ENCODE data around the gene SPATA9. TPM values are rescaled to one million over a fixed set of nuclear protein-coding genes. Genes with fewer than 3 reads are reported as not detected.
A peak's percentile ranks its signal among the peaks of the same experiment; 100 is the strongest.

The SPATA9 gene
- not detected for polyA plus RNA-seq (2013, experiment 1 of 2)
- not detected for polyA plus RNA-seq (2013, experiment 2 of 2)

- Histone ChIP-seq H3K36me3 (ENCODE audit: control insufficient read depth, insufficient read depth, low read length) (no peaks in the 10 kb centered on the region), H3K4me3 (ENCODE audit: low read length) (no peak within 1 kb of the TSS), H2AK5ac (ENCODE audit: low read length) (no peak within 1 kb of the TSS), H3K9ac (ENCODE audit: low read length) (no peak within 1 kb of the TSS), H3K18ac (ENCODE audit: low read length) (no peak within 1 kb of the TSS), H4K8ac (ENCODE audit: low read depth, low read length) (no peak within 1 kb of the TSS), H3K27ac (ENCODE audit: low read depth, low read length) (no peak within 1 kb of the TSS), H3K4me1 (ENCODE audit: control insufficient read depth, low read depth, low read length) (peaks cover 12% of the 10 kb centered on the region), H3K4me2 (ENCODE audit: low read length) (no peak within 1 kb of the TSS), H3K27me3 (ENCODE audit: insufficient read depth, low read length, poor library complexity) (no peaks in the 10 kb centered on the region), H4K5ac (ENCODE audit: low read length) (no peak within 1 kb of the TSS), H3K4ac (ENCODE audit: low read depth, low read length) (peak within 1 kb of the TSS; percentile 20), H3K23ac (ENCODE audit: low read length) (no peak within 1 kb of the TSS), H2BK15ac (replicated peaks; ENCODE audit: low read depth) (peak within 1 kb of the TSS; percentile 21), H3K79me2 (ENCODE audit: control insufficient read depth, insufficient read depth, low read length) (no peaks in the 10 kb centered on the region), H2BK120ac (ENCODE audit: low read depth, low read length) (no peak within 1 kb of the TSS), H2BK5ac (ENCODE audit: low read length) (no peak within 1 kb of the TSS), H3K56ac (ENCODE audit: low read length) (no peak within 1 kb of the TSS), H3K79me1 (ENCODE audit: low read length) (no peaks in the 10 kb centered on the region)
- no CpG with 5 or more reads among the region's 1 CpG for WGBS (ENCODE audit: extremely low coverage, insufficient coverage, low lambda C conversion rate)
- DNase-seq = no peak
Measured at GRCh38 chr5:95682891-95683290, at the start of gene SPATA9. Gene SPATA9 (minus strand): TSS chr5:95682991. CDS start chr5:95682854, 137 bp downstream.

- H2AK5ac ChIP-seq (ENCODE audit: low read length) = peak overlapping the region; percentile 27
- no peak overlapping the region for H2BK15ac ChIP-seq (replicated peaks; ENCODE audit: low read depth)
- peak overlapping the region; percentile 95 for H3K56ac ChIP-seq (ENCODE audit: low read length)
- peak overlapping the region; percentile 95 for H3K23ac ChIP-seq (ENCODE audit: low read length)
- H3K4me3 ChIP-seq (ENCODE audit: low read length) = peak overlapping the region; percentile 95
- H3K36me3 ChIP-seq (ENCODE audit: control insufficient read depth, insufficient read depth, low read length) = peaks cover 3% of the 10 kb centered on the region
- H3K4me1 ChIP-seq (ENCODE audit: control insufficient read depth, low read depth, low read length) = peaks cover 11% of the 10 kb centered on the region
- peak; percentile 73 for DNase-seq
- H3K9ac ChIP-seq (ENCODE audit: low read length) = peak overlapping the region; percentile 87
- no peak overlapping the region for H2BK120ac ChIP-seq (ENCODE audit: low read depth, low read length)
- H3K27ac ChIP-seq (ENCODE audit: low read depth, low read length) = peak overlapping the region; percentile 97
- no peaks in the 10 kb centered on the region for H3K27me3 ChIP-seq (ENCODE audit: insufficient read depth, low read length, poor library complexity)
- peaks cover 12% of the 10 kb centered on the region for H3K79me1 ChIP-seq (ENCODE audit: low read length)
- H4K8ac ChIP-seq (ENCODE audit: low read depth, low read length) = no peak overlapping the region
- H2BK5ac ChIP-seq (ENCODE audit: low read length) = peak overlapping the region; percentile 47
- peaks cover 25% of the 10 kb centered on the region for H3K79me2 ChIP-seq (ENCODE audit: control insufficient read depth, insufficient read depth, low read length)
- no CpG with 5 or more reads among the region's 64 CpGs for WGBS (ENCODE audit: extremely low coverage, insufficient coverage, low lambda C conversion rate)
- no peak overlapping the region for H4K5ac ChIP-seq (ENCODE audit: low read length)
- peak overlapping the region; percentile 89 for H3K4ac ChIP-seq (ENCODE audit: low read depth, low read length)
- peak overlapping the region; percentile 76 for H3K4me2 ChIP-seq (ENCODE audit: low read length)
- H3K18ac ChIP-seq (ENCODE audit: low read length) = peak overlapping the region; percentile 86
Measured at GRCh38 chr5:95731571-95732554, 49.1 kb upstream of the SPATA9 start.

GRCh38 chr5:95730730-95731570 lies 48.2 kb upstream of the SPATA9 start, which contains the start of gene RHOBTB3:
Gene RHOBTB3 (plus strand): TSS chr5:95731336. CDS start chr5:95731683, 347 bp downstream.
- Histone ChIP-seq H3K23ac (ENCODE audit: low read length) (peak within 1 kb of the TSS; percentile 95), H3K4me2 (ENCODE audit: low read length) (peak within 1 kb of the TSS; percentile 76), H3K79me2 (ENCODE audit: control insufficient read depth, insufficient read depth, low read length) (peaks cover 25% of the 10 kb centered on the region), H3K4me1 (ENCODE audit: control insufficient read depth, low read depth, low read length) (peaks cover 14% of the 10 kb centered on the region), H3K79me1 (ENCODE audit: low read length) (peaks cover 12% of the 10 kb centered on the region), H4K5ac (ENCODE audit: low read length) (no peak within 1 kb of the TSS), H3K9ac (ENCODE audit: low read length) (peak within 1 kb of the TSS; percentile 87), H3K56ac (ENCODE audit: low read length) (peak within 1 kb of the TSS; percentile 95), H2BK15ac (replicated peaks; ENCODE audit: low read depth) (no peak within 1 kb of the TSS), H2BK120ac (ENCODE audit: low read depth, low read length) (no peak within 1 kb of the TSS), H3K27ac (ENCODE audit: low read depth, low read length) (peak within 1 kb of the TSS; percentile 97), H2AK5ac (ENCODE audit: low read length) (peak within 1 kb of the TSS; percentile 27), H2BK5ac (ENCODE audit: low read length) (peak within 1 kb of the TSS; percentile 47), H3K27me3 (ENCODE audit: insufficient read depth, low read length, poor library complexity) (no peaks in the 10 kb centered on the region), H3K4me3 (ENCODE audit: low read length) (peak within 1 kb of the TSS; percentile 95), H3K4ac (ENCODE audit: low read depth, low read length) (peak within 1 kb of the TSS; percentile 89), H3K18ac (ENCODE audit: low read length) (peak within 1 kb of the TSS; percentile 86), H4K8ac (ENCODE audit: low read depth, low read length) (no peak within 1 kb of the TSS), H3K36me3 (ENCODE audit: control insufficient read depth, insufficient read depth, low read length) (peaks cover 3% of the 10 kb centered on the region)
- DNase-seq = peak; percentile 97
- WGBS (ENCODE audit: extremely low coverage, insufficient coverage, low lambda C conversion rate) = no CpG with 5 or more reads among the region's 78 CpGs

GRCh38 chr5:95730011-95730700 lies 47.4 kb upstream of the SPATA9 start:
- Histone ChIP-seq H3K27ac (ENCODE audit: low read depth, low read length) (peak overlapping the region; percentile 97), H3K56ac (ENCODE audit: low read length) (peak overlapping the region; percentile 95), H3K27me3 (ENCODE audit: insufficient read depth, low read length, poor library complexity) (no peaks in the 10 kb centered on the region), H3K4me3 (ENCODE audit: low read length) (no peak overlapping the region), H3K4me2 (ENCODE audit: low read length) (peak overlapping the region; percentile 2), H2BK5ac (ENCODE audit: low read length) (no peak overlapping the region), H2BK120ac (ENCODE audit: low read depth, low read length) (no peak overlapping the region), H3K23ac (ENCODE audit: low read length) (no peak overlapping the region), H3K79me2 (ENCODE audit: control insufficient read depth, insufficient read depth, low read length) (peaks cover 21% of the 10 kb centered on the region), H4K8ac (ENCODE audit: low read depth, low read length) (no peak overlapping the region), H3K18ac (ENCODE audit: low read length) (peak overlapping the region; percentile 39), H2BK15ac (replicated peaks; ENCODE audit: low read depth) (no peak overlapping the region), H3K36me3 (ENCODE audit: control insufficient read depth, insufficient read depth, low read length) (peaks cover 1% of the 10 kb centered on the region), H2AK5ac (ENCODE audit: low read length) (no peak overlapping the region), H3K9ac (ENCODE audit: low read length) (peak overlapping the region; percentile 87), H3K79me1 (ENCODE audit: low read length) (peaks cover 9% of the 10 kb centered on the region), H4K5ac (ENCODE audit: low read length) (no peak overlapping the region), H3K4ac (ENCODE audit: low read depth, low read length) (no peak overlapping the region), H3K4me1 (ENCODE audit: control insufficient read depth, low read depth, low read length) (peaks cover 13% of the 10 kb centered on the region)
- WGBS (ENCODE audit: extremely low coverage, insufficient coverage, low lambda C conversion rate) = no CpG with 5 or more reads among the region's 11 CpGs
- DNase-seq = no peak
